GM12874 (cell line): Measurements from ENCODE around the gene C19orf67.

ENCODE experiments used
- TF ChIP-seq, protein P1 (sequence below): IDR thresholded peaks from 2 replicates; pipeline ENCODE4 v1.5.1; 2011; ENCODE audit warnings: low read depth, mild to moderate bottlenecking, control low read depth, low read length, moderate library complexity; ENCODE audit not compliant: insufficient read depth

The C19orf67 gene

DNA sequence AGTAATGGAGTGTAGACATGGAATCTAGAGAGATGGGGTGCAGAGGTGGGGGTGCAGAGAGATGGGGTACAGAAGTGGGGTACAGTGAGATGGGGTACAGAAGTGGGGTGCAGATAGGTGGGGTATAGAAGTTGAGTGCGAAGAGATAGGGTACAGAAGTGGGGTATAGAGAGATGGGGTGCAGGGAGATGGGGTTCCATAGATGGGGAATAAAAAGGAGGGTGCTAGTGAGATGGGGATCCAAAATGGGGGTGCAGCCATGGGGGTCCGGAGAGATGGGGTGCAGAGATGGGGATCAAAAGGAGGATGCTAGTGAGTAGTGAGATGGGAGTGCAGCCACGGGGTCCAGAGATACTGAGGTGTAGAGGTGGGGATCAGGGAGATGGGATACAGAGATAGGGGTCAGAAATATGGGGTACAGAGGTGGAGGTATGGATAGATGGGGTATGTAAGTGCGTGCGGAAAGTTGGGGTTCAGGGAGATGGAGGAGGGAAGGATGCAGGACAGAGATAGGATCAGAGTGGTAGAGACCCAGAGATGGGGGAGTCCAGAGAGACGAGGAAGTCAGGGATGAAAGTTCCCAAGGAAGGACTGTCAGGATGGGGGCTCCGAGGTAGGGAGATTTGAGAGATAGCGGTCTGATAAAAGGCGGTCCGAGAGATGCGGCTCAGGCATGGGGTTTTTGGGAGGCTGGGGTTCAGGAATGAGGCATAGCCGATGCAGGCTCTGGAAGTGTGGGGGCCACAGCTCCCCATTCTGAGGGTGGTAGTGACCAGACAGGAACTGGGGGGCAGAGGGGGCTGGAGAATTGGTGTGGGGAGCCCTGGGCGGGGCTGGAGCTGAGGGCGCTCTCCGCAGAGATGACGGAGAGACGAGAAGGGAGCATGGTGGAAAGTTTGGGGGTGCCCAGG, 27.1 kb downstream of the C19orf67 start:
- TF ChIP-seq, protein P1, sequence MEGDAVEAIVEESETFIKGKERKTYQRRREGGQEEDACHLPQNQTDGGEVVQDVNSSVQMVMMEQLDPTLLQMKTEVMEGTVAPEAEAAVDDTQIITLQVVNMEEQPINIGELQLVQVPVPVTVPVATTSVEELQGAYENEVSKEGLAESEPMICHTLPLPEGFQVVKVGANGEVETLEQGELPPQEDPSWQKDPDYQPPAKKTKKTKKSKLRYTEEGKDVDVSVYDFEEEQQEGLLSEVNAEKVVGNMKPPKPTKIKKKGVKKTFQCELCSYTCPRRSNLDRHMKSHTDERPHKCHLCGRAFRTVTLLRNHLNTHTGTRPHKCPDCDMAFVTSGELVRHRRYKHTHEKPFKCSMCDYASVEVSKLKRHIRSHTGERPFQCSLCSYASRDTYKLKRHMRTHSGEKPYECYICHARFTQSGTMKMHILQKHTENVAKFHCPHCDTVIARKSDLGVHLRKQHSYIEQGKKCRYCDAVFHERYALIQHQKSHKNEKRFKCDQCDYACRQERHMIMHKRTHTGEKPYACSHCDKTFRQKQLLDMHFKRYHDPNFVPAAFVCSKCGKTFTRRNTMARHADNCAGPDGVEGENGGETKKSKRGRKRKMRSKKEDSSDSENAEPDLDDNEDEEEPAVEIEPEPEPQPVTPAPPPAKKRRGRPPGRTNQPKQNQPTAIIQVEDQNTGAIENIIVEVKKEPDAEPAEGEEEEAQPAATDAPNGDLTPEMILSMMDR: no peak

- TF ChIP-seq, protein P1: no peak
These were observed 28.7 kb downstream of the C19orf67 start for GRCh38 chr19:14056741-14057356.

- TF ChIP-seq, protein P1: no peak
These were observed 29.4 kb downstream of the C19orf67 start for GRCh38 chr19:14056069-14056666.

DNA sequence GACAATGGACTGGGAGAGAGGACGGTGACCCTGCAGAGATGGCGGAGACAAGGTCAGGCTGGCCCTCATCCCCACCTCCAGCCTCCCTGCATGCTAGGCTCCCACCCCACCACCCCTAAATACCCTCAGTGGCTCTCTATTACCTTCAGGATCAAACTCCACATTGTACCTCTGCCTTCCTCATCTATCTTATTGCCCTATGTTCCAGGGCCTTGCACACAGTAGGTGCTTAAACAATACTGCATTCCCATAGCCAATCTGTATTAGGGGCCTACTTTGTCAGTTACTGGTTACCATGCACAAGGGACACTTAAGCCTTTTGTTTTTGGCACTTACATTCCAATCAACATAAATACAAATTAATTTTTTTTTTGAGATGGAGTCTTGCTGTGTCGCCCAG, 30.2 kb downstream of the C19orf67 start:
- TF ChIP-seq, protein P1: no peak

DNA sequence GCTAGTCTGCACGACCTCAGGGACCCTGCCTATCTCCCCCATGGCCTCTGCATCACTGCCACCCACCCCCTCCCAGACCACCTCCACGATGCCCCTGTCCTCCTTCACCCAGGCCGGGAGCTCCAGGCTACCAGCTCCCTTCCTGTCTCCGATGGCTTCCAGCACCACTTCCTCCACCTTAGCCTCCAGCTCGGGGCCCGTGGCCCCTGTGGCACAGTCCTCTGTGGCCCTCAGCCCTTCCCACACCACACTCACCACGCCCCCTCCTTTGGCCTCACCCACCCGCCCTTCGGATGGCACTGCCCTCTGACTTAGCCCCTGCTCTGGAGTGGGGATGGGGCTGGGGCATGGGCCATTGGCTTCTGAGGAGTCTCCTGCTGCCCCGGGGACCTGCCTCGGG, 30.9 kb downstream of the C19orf67 start:
- TF ChIP-seq, protein P1: no peak

DNA sequence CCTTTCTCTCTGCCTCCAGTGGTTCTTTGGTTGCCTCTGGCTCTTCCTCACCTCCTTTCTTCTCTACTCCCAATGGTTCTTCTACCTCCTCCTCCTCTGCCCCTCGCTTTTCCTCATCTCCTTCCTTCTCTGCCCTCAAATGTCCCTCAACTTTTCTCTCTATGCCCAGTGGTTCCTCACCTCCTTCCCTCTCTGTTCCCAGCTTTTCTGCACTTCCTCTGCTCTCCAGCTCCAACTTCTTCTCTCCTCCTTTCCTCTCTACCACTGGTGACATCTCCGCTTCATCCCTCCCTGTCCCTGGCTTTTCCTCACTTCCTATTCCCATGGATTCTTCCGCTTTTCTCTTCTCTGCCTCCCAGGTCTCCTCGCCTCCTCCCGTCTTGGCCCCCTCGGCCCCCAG, 31.5 kb downstream of the C19orf67 start:
- TF ChIP-seq, protein P1: no peak

- TF ChIP-seq, protein P1: no peak
These were observed 32.1 kb downstream of the C19orf67 start for GRCh38 chr19:14053500-14053899.
